PC-9 (cell line): ENCODE results near the gene GFPT2.

Experiments
- EZH2 ChIP-seq: fragments of 200-600 bp; sonication (generic); IDR thresholded peaks from 2 replicates; pipeline ENCODE4 v1.8.0; 2017; ENCODE audit warnings: antibody characterized with exemption, low read depth
- TF ChIP-seq, protein P1 (sequence below): fragments of 200-600 bp; sonication (generic); conservative IDR thresholded peaks from 2 replicates; pipeline ENCODE4 v1.6.1; 2017; ENCODE audit warnings: mixed run types, antibody characterized with exemption, mild to moderate bottlenecking, moderate library complexity

DNA sequence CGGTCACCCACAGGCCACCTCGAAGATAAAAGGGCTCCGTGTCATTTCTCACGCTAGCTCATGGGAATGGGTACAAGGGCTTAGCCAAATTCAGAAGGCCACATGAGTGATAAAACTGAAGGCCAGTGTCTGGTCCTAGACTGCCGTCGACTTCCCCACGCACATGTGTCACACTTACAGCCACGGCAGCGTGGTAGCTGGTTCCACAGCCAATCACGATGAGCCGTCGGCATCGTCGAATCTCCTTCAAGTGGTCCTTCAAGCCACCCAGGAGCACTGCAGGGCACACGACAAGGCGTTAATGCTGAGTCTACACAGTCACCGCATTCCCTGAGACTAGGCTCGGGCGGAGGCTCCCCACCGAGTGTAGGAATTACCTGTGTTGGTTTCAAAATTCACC, 36.5 kb downstream of the GFPT2 start:
- TF ChIP-seq, protein P1, sequence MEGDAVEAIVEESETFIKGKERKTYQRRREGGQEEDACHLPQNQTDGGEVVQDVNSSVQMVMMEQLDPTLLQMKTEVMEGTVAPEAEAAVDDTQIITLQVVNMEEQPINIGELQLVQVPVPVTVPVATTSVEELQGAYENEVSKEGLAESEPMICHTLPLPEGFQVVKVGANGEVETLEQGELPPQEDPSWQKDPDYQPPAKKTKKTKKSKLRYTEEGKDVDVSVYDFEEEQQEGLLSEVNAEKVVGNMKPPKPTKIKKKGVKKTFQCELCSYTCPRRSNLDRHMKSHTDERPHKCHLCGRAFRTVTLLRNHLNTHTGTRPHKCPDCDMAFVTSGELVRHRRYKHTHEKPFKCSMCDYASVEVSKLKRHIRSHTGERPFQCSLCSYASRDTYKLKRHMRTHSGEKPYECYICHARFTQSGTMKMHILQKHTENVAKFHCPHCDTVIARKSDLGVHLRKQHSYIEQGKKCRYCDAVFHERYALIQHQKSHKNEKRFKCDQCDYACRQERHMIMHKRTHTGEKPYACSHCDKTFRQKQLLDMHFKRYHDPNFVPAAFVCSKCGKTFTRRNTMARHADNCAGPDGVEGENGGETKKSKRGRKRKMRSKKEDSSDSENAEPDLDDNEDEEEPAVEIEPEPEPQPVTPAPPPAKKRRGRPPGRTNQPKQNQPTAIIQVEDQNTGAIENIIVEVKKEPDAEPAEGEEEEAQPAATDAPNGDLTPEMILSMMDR, result no peak
- no peak for TF ChIP-seq EZH2
